Rectal smooth muscle tissue (tissue), 1 donor: ENCODE results near the gene PHOX2B.
"Not testable (repeated sequence)": the region's sequence is repeated elsewhere in the genome, so short reads cannot be mapped to it uniquely, and the experiment has no call there.

Source experiments
- H3K27ac ChIP-seq: one replicate; pipeline ENCODE4 v1.7.0; 2013; ENCODE audit warnings: low read depth, low read length, inconsistent platforms
- H3K27me3 ChIP-seq: one replicate; pipeline ENCODE4 v1.7.0; 2013; ENCODE audit warnings: low read length; ENCODE audit not compliant: control insufficient read depth, insufficient read depth
- H3K36me3 ChIP-seq: one replicate; pipeline ENCODE4 v1.7.0; 2013; ENCODE audit warnings: low read length; ENCODE audit not compliant: control insufficient read depth, insufficient read depth
- H3K4me1 ChIP-seq: one replicate; pipeline ENCODE4 v1.7.0; 2013; ENCODE audit warnings: low read length; ENCODE audit not compliant: control insufficient read depth, insufficient read depth
- H3K4me3 ChIP-seq: one replicate; pipeline ENCODE4 v1.7.0; 2013; ENCODE audit warnings: low read length
- H3K9ac ChIP-seq: one replicate; pipeline ENCODE4 v1.7.0; 2013; ENCODE audit warnings: low read length

PHOX2B gene

GRCh38 chr4:41718907-41719306, 29.6 kb downstream of the PHOX2B start:
- Histone ChIP-seq H3K9ac (no peak overlapping the region), H3K4me1 (no peaks in the 10 kb centered on the region), H3K4me3 (no peak overlapping the region), H3K27me3 (no peaks in the 10 kb centered on the region), H3K27ac (no peak overlapping the region), H3K36me3 (no peaks in the 10 kb centered on the region)

- no peaks in the 10 kb centered on the region for H3K36me3 ChIP-seq
- no peak overlapping the region for H3K27ac ChIP-seq
- no peaks in the 10 kb centered on the region for H3K27me3 ChIP-seq
Measured at GRCh38 chr4:41715155-41715554, 33.4 kb downstream of the PHOX2B start.

GRCh38 chr4:41714364-41715000, 34.0 kb downstream of the PHOX2B start:
- no peak overlapping the region for H3K27ac ChIP-seq
- no peak overlapping the region for H3K9ac ChIP-seq
- H3K4me3 ChIP-seq, result no peak overlapping the region
- no peaks in the 10 kb centered on the region for H3K27me3 ChIP-seq
- H3K36me3 ChIP-seq, result no peaks in the 10 kb centered on the region
- no peaks in the 10 kb centered on the region for H3K4me1 ChIP-seq

More at GRCh38 chr4:41715155-41715554, 33.4 kb downstream of the PHOX2B start:
- no peak overlapping the region for H3K9ac ChIP-seq
- no peak overlapping the region for H3K4me3 ChIP-seq
- H3K4me1 ChIP-seq, result no peaks in the 10 kb centered on the region

GRCh38 chr4:41713768-41714167, 34.8 kb downstream of the PHOX2B start:
- Histone ChIP-seq H3K4me3 (no peak overlapping the region), H3K9ac (no peak overlapping the region), H3K36me3 (no peaks in the 10 kb centered on the region), H3K27me3 (no peaks in the 10 kb centered on the region), H3K27ac (no peak overlapping the region), H3K4me1 (no peaks in the 10 kb centered on the region)

GRCh38 chr4:41712425-41712824, 36.1 kb downstream of the PHOX2B start:
- Histone ChIP-seq H3K4me3 (no peak overlapping the region), H3K9ac (no peak overlapping the region), H3K27ac (no peak overlapping the region), H3K36me3 (no peaks in the 10 kb centered on the region), H3K27me3 (no peaks in the 10 kb centered on the region), H3K4me1 (no peaks in the 10 kb centered on the region)

GRCh38 chr4:41711654-41712053, 36.9 kb downstream of the PHOX2B start:
- not testable (repeated sequence) for H3K9ac ChIP-seq, H3K36me3 ChIP-seq, H3K4me1 ChIP-seq, H3K27me3 ChIP-seq, H3K4me3 ChIP-seq, H3K27ac ChIP-seq

GRCh38 chr4:41709844-41710481, 38.6 kb downstream of the PHOX2B start:
- Histone ChIP-seq H3K27me3 (no peaks in the 10 kb centered on the region), H3K4me3 (no peak overlapping the region), H3K27ac (no peak overlapping the region), H3K4me1 (no peaks in the 10 kb centered on the region), H3K9ac (no peak overlapping the region), H3K36me3 (no peaks in the 10 kb centered on the region)

- Histone ChIP-seq H3K4me1 (no peaks in the 10 kb centered on the region), H3K36me3 (no peaks in the 10 kb centered on the region), H3K27me3 (no peaks in the 10 kb centered on the region), H3K9ac (no peak overlapping the region), H3K27ac (no peak overlapping the region), H3K4me3 (no peak overlapping the region)
Measured at GRCh38 chr4:41703785-41704184, 44.7 kb downstream of the PHOX2B start.

GRCh38 chr4:41702770-41703169, 45.8 kb downstream of the PHOX2B start:
- no peak overlapping the region for H3K27ac ChIP-seq
- no peak overlapping the region for H3K9ac ChIP-seq
- H3K4me3 ChIP-seq, result no peak overlapping the region
- H3K27me3 ChIP-seq, result no peaks in the 10 kb centered on the region
- no peaks in the 10 kb centered on the region for H3K36me3 ChIP-seq
- no peaks in the 10 kb centered on the region for H3K4me1 ChIP-seq

- Histone ChIP-seq H3K4me3 (no peak overlapping the region), H3K9ac (no peak overlapping the region)
Measured at GRCh38 chr4:41701983-41702382, 46.5 kb downstream of the PHOX2B start.

GRCh38 chr4:41696763-41697162, 51.8 kb downstream of the PHOX2B start:
- no peak overlapping the region for H3K9ac ChIP-seq
- H3K4me3 ChIP-seq, result no peak overlapping the region
- H3K36me3 ChIP-seq, result no peaks in the 10 kb centered on the region
- no peak overlapping the region for H3K27ac ChIP-seq
- no peaks in the 10 kb centered on the region for H3K4me1 ChIP-seq
- H3K27me3 ChIP-seq, result no peaks in the 10 kb centered on the region

More at GRCh38 chr4:41701983-41702382, 46.5 kb downstream of the PHOX2B start:
- Histone ChIP-seq H3K27me3 (no peaks in the 10 kb centered on the region), H3K27ac (no peak overlapping the region), H3K4me1 (no peaks in the 10 kb centered on the region), H3K36me3 (no peaks in the 10 kb centered on the region)

GRCh38 chr4:41696131-41696530, 52.4 kb downstream of the PHOX2B start:
- Histone ChIP-seq H3K27ac (no peak overlapping the region), H3K4me3 (no peak overlapping the region), H3K4me1 (no peaks in the 10 kb centered on the region), H3K36me3 (no peaks in the 10 kb centered on the region), H3K27me3 (no peaks in the 10 kb centered on the region), H3K9ac (no peak overlapping the region)
